NT2/D1 (cell line): ENCODE data around the gene SGCA.

Experiments used
- DNase-seq: peaks from one replicate; pipeline ENCODE4 v3.0.0-alpha.2; 2011; ENCODE audit warnings: low read depth, low spot score
- H3K27me3 ChIP-seq: 2 replicates; pipeline ENCODE4 v1.6.0; 2011; ENCODE audit warnings: mild to moderate bottlenecking; ENCODE audit not compliant: insufficient read length, insufficient read depth
- H3K36me3 ChIP-seq: 2 replicates; pipeline ENCODE4 v1.6.1; 2011; ENCODE audit warnings: mild to moderate bottlenecking, low read length, mixed read lengths; ENCODE audit not compliant: insufficient read depth, insufficient read length
- H3K4me1 ChIP-seq: 2 replicates; pipeline ENCODE4 v1.5.1; 2011; ENCODE audit not compliant: insufficient read depth, insufficient read length
- H3K4me3 ChIP-seq: 2 replicates; pipeline ENCODE4 v1.5.1; 2011; ENCODE audit warnings: low read depth; ENCODE audit not compliant: insufficient read length
- H3K9ac ChIP-seq: 2 replicates; pipeline ENCODE4 v1.6.0; 2011; ENCODE audit warnings: low read depth; ENCODE audit not compliant: insufficient read length
- H3K9me3 ChIP-seq: 2 replicates; pipeline ENCODE4 v1.5.1; 2011; ENCODE audit warnings: mild to moderate bottlenecking, low read length; ENCODE audit not compliant: insufficient read depth
- SUZ12 ChIP-seq: IDR thresholded peaks from 2 replicates; pipeline ENCODE4 v1.6.1; 2011; ENCODE audit not compliant: insufficient read length, insufficient read depth; ENCODE audit errors: extremely low read depth
- YY1 ChIP-seq: IDR thresholded peaks from 2 replicates; pipeline ENCODE4 v1.6.1; 2011; ENCODE audit not compliant: insufficient read length, insufficient read depth
- ZNF274 ChIP-seq: IDR thresholded peaks from 2 replicates; pipeline ENCODE4 v1.6.1; 2011; ENCODE audit warnings: mild to moderate bottlenecking, low read depth, low read length

The SGCA gene

GRCh38 chr17:50136096-50136687 is 29.6 kb upstream of the SGCA start:
- H3K4me1 ChIP-seq = peaks cover 59% of the 10 kb centered on the region
- H3K36me3 ChIP-seq = peaks cover 79% of the 10 kb centered on the region
- DNase-seq = no peak
- TF ChIP-seq ZNF274 = no peak
- no peak for TF ChIP-seq YY1
- TF ChIP-seq SUZ12 = no peak
- peaks cover under 1% of the 10 kb centered on the region for H3K27me3 ChIP-seq
- H3K9me3 ChIP-seq = no peaks in the 10 kb centered on the region
- no peak overlapping the region for H3K9ac ChIP-seq
- H3K4me3 ChIP-seq = no peak overlapping the region

- Histone ChIP-seq H3K4me1 (peaks cover 53% of the 10 kb centered on the region), H3K36me3 (peaks cover 84% of the 10 kb centered on the region), H3K4me3 (no peak overlapping the region), H3K9ac (no peak overlapping the region), H3K9me3 (no peaks in the 10 kb centered on the region), H3K27me3 (no peaks in the 10 kb centered on the region)
- TF ChIP-seq YY1 = no peak
- TF ChIP-seq SUZ12 = no peak
- no peak for TF ChIP-seq ZNF274
- no peak for DNase-seq
Measured at GRCh38 chr17:50137042-50137441, 28.8 kb upstream of the SGCA start.

GRCh38 chr17:50139185-50139783 is 26.5 kb upstream of the SGCA start:
- peaks cover 33% of the 10 kb centered on the region for H3K4me1 ChIP-seq
- DNase-seq = no peak
- no peak overlapping the region for H3K4me3 ChIP-seq
- H3K27me3 ChIP-seq = no peaks in the 10 kb centered on the region
- peak overlapping the region; percentile 53 for H3K9ac ChIP-seq
- no peaks in the 10 kb centered on the region for H3K9me3 ChIP-seq
- TF ChIP-seq YY1 = no peak
- no peak for TF ChIP-seq ZNF274
- TF ChIP-seq SUZ12 = no peak
- peaks cover 98% of the 10 kb centered on the region for H3K36me3 ChIP-seq

- no peaks in the 10 kb centered on the region for H3K9me3 ChIP-seq
- no peak overlapping the region for H3K4me3 ChIP-seq
- no peaks in the 10 kb centered on the region for H3K27me3 ChIP-seq
- peak overlapping the region; percentile 24 for H3K9ac ChIP-seq
- H3K4me1 ChIP-seq = peaks cover 34% of the 10 kb centered on the region
- no peak for DNase-seq
- peaks cover 100% of the 10 kb centered on the region for H3K36me3 ChIP-seq
- TF ChIP-seq ZNF274 (no peak), SUZ12 (no peak), YY1 (no peak)
Measured at GRCh38 chr17:50139950-50140885, 25.6 kb upstream of the SGCA start.

GRCh38 chr17:50141026-50141744 is 24.6 kb upstream of the SGCA start:
- peaks cover 26% of the 10 kb centered on the region for H3K4me1 ChIP-seq
- H3K36me3 ChIP-seq = peaks cover 100% of the 10 kb centered on the region
- TF ChIP-seq YY1 (no peak), SUZ12 (no peak), ZNF274 (no peak)
- H3K9ac ChIP-seq = no peak overlapping the region
- no peak overlapping the region for H3K4me3 ChIP-seq
- no peaks in the 10 kb centered on the region for H3K9me3 ChIP-seq
- H3K27me3 ChIP-seq = no peaks in the 10 kb centered on the region
- no peak for DNase-seq

GRCh38 chr17:50141745-50142110 is 24.1 kb upstream of the SGCA start:
- peaks cover 31% of the 10 kb centered on the region for H3K4me1 ChIP-seq
- H3K36me3 ChIP-seq = peaks cover 100% of the 10 kb centered on the region
- no peaks in the 10 kb centered on the region for H3K9me3 ChIP-seq
- DNase-seq = no peak
- no peak overlapping the region for H3K4me3 ChIP-seq
- H3K9ac ChIP-seq = no peak overlapping the region
- no peaks in the 10 kb centered on the region for H3K27me3 ChIP-seq
- TF ChIP-seq YY1 = no peak
- TF ChIP-seq SUZ12 = no peak
- no peak for TF ChIP-seq ZNF274
